ENCODE measurements around the gene PLK1.
"Not testable (repeated sequence)": the region's sequence is repeated elsewhere in the genome, so short reads cannot be mapped to it uniquely, and the experiment has no call there.

PLK1 gene

GRCh38 chr16:23711785-23712184 is 33.1 kb downstream of the PLK1 start:
- DNase-seq, result no peak

GRCh38 chr16:23712976-23713375 is 34.3 kb downstream of the PLK1 start, which contains the start of gene ERN2:
TSS of gene ERN2 (minus strand) at chr16:23713222. CDS start at chr16:23713187, 35 bp downstream.
- DNase-seq, result no peak

- DNase-seq, result no peak
These were observed 37.8 kb downstream of the PLK1 start for GRCh38 chr16:23716484-23716883.

GRCh38 chr16:23722613-23723240 is 44.0 kb downstream of the PLK1 start:
- DNase-seq, result not testable (repeated sequence)

GRCh38 chr16:23724096-23724784 is 45.6 kb downstream of the PLK1 start:
- DNase-seq, result no peak

GRCh38 chr16:23724785-23725131 is 46.1 kb downstream of the PLK1 start:
- DNase-seq, result no peak

GRCh38 chr16:23726710-23727109 is 48.0 kb downstream of the PLK1 start:
- no peak for DNase-seq

- no peak for DNase-seq
These were observed 49.4 kb downstream of the PLK1 start for GRCh38 chr16:23728112-23728477.

GRCh38 chr16:23729503-23730424 is 51.1 kb downstream of the PLK1 start:
- no peak for DNase-seq

- no peak for DNase-seq
These were observed 55.6 kb downstream of the PLK1 start for GRCh38 chr16:23734176-23734893.

GRCh38 chr16:23737423-23738028 is 58.8 kb downstream of the PLK1 start:
- not testable (repeated sequence) for DNase-seq

GRCh38 chr16:23739516-23739915 is 60.8 kb downstream of the PLK1 start:
- no peak for DNase-seq

Measured in CD4-positive, alpha-beta T cell treated with Interleukin-4 for 1 hour (primary cell).